Activated CD8-positive, alpha-beta memory T cell treated with anti-CD3 and anti-CD28 coated beads for 36 hours (primary cell): Measurements from ENCODE around the gene ADARB1. TPM values are rescaled to one million over a fixed set of nuclear protein-coding genes. Genes with fewer than 3 reads are reported as not detected.
"Not testable (repeated sequence)": the region's sequence is repeated elsewhere in the genome, so short reads cannot be mapped to it uniquely, and the experiment has no call there.

Experiments
- CTCF ChIA-PET: fragments of 350-600 bp; sonication (Branson Sonifier 250); formaldehyde crosslinking; loops from one replicate; lab custom pipeline; 2021; ENCODE audit warnings: antibody characterized with exemption; lab: Charles Lee
- POLR2A ChIA-PET: fragments of 350-600 bp; sonication (Branson Sonifier 250); formaldehyde crosslinking; loops from one replicate; lab custom pipeline; 2021; ENCODE audit warnings: antibody characterized with exemption; lab: Charles Lee
- total RNA-seq, 2 experiments: library from RNA; stranded (reverse); gene quantifications; one replicate each; pipeline ENCODE4 v1.2.3, GENCODE V29; 2021

The ADARB1 gene
- total RNA-seq, 2 experiments from 2014 or later, result 34.9 to 35.4 TPM

DNA sequence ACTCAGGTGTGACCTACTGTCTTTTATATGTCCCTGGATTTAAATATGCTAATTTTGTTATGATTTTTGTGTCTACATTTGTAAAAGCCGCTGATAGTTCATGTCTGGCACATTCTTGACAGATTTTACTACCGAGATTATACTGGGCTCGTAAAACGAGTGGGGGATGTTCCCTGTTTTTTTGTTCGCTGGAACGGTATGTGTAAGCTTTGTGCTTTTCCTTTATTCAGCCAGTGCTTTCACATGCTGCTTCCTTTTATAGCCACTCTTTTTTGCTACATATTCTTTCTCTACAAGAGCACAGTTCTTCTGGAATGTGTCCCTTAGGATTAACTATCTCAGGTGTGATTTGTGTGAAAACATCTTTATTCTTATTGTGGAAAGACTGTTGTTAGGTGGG is 46.6 kb downstream of the ADARB1 start:
- ChIA-PET POLR2A (no interaction called here), CTCF (no interaction called here)

DNA sequence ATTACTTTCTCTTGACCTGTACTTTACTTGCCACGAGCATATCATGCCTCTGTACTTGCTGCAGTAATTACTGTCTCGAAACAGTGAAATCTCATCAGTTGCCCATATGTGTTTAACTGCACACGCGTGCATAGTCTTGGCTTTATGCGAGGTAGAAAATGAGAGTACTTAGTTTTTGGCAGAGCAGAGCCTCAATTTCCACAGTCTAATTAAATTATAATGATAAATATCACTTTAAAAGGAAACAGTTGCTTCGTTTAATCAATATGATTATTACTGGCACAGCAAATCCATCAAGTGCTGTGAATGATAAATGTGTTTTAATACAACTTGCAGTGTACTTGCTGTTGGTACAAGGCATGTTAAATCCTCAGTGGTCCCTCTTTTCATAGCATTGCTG is 47.6 kb downstream of the ADARB1 start:
- POLR2A ChIA-PET, result no interaction called here
- CTCF ChIA-PET, result interaction anchor here (1.8 kb wide), 1 partner anchor 15 kb away, joined by 6 read pairs; no protein-coding TSS in a partner anchor

DNA sequence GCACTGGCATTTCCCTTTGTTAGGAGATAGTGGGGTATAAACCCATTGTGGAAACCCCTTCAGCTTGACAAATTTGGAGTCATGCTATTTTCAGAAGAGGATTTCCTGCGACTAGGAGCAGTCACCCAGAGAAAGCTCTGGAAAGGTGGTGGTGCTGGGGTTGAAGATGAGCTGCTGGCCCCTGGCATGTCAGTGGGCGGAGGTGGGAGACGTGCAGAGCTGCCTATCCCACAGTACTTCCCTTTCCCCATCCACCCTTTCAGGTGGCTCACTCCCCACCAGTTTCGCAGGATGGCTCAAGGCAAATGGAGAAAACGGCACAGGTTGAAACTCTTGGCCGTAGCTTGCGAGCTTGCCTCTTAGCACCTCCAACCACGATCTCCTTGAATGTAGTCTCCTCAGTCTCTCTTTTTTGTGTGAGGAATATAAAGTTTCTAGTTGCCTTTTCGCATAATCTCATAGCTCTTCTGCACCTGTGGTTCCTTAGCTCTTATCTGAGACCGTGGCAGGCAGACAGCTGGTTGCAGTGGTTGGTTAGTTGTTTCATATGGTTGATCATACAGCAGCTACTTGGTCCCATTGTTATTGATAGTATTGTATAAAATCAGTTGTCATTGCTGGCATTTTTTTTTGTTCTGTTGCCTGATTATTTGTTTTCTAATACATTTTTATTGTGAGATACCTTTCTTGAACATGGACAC is 48.2 kb downstream of the ADARB1 start:
- POLR2A ChIA-PET, result no interaction called here
- CTCF ChIA-PET, result interaction anchor here (1.8 kb wide), 1 partner anchor 14 kb away, joined by 6 read pairs; no protein-coding TSS in a partner anchor

DNA sequence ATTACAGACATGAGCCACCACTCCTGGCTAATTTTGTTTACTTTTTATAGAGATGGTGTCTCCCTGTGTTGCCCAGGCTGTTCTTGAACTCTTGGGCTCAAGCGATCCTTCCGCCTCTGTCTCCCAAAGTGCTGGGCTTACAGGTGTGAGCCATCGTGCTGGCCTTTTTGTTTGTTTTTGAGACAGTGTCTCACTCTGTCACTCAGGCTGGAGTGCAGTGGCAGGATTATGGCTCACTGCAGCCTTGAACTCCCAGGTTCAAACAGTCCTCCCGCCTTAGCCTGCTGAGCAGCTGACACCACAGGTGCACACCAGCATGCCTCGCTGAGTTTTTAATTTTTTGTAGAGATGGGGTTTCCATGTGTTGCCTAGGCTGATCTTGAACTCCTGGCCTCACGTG is 49.1 kb downstream of the ADARB1 start:
- ChIA-PET POLR2A (no interaction called here), CTCF (interaction anchor here (1.8 kb wide), 1 partner anchor 14 kb away, joined by 6 read pairs; no protein-coding TSS in a partner anchor)

DNA sequence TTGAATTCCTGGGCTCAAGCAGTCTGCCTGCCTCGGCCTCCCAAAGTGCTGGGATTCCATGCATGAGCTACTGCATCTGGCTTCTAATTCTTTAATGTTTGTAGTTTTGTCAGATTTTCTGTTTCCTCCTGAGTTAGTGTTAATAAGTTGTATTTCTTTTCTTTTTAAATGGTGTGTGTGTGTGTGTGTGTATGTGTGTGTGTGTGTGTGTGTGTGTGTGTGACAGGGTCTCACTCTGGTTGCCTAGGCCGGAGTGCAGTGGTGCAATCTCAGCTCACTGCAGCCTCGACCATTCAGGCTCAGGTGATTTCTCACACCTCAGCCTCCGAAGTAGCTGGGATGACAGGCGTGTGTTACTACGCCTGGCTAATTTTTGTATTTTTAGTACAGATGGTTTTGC is 50.2 kb downstream of the ADARB1 start:
- POLR2A ChIA-PET, result no interaction called here
- CTCF ChIA-PET, result interaction anchor here (1.9 to 7.4 kb wide), 3 partner anchors 12 to 176 kb away, joined by 6 to 46 read pairs (median 10); no protein-coding TSS in a partner anchor

DNA sequence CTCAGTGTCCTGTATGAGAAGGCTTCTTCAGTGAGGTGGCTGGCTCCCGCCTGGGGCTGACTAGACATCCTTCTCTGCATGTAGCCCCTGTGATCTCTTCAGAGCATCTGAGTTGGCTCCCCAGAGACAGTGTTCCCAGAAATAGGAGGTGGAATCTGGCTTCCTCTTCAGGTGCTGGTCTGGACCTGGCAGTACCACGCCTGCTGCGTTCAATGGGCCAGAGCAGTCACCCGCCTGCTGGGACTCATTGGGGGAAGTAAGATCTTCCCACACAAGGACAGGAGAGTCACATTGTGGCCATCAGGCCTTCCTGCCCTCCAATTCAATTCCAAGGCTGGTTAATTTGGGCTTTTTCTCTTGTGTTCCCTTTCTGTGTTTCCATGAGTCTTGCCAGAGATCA is 51.0 kb downstream of the ADARB1 start:
- ChIA-PET POLR2A (no interaction called here), CTCF (interaction anchor here (1.9 to 7.4 kb wide), 3 partner anchors 12 to 176 kb away, joined by 6 to 46 read pairs (median 10); no protein-coding TSS in a partner anchor)

DNA sequence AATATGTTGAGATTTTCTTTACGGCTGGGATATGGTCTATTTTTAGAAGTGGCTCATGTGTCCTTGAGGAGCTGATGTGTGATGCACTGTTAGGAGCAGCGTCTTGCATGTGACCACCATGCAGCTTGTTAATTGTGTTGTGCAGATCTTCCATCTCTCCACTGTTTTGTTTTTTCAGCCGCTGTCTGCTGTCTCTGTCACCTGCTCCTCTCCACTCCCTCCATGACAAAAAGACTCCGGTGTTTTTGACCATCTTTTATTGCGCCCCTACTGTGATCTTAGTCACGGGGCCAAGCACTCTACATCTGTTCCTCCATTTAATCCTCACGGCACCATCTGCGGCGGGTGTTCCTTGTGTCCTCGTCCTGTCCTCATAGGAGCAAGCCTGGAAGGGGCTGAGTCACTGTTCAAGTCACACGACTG is 51.8 kb downstream of the ADARB1 start:
- POLR2A ChIA-PET, result no interaction called here
- CTCF ChIA-PET, result interaction anchor here (1.9 to 7.4 kb wide), 4 partner anchors 11 to 177 kb away, joined by 6 to 55 read pairs (median 28); no protein-coding TSS in a partner anchor

DNA sequence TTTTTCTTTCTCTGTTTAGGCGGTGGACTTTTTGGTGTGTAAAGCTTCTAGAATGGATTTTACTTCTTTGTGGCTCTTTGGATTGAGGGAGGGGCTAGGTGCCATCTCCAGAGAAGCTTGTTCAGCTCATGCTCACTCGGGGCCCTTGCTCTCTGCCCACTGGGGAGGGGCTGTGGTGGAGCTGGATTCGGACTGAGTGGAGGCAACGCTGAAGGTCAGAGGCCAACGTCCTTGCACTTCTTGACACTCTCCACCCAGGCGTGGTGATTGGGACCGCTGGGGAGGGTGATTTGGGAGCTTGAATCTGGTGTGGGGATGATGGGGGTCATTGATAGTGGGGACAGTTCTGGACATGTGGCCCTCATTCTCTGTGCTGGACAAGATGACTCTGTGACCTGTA is 52.6 kb downstream of the ADARB1 start:
- ChIA-PET POLR2A (no interaction called here), CTCF (interaction anchor here (1.0 to 7.4 kb wide), 3 partner anchors 12 to 178 kb away, joined by 3 to 55 read pairs (median 46); no protein-coding TSS in a partner anchor)

DNA sequence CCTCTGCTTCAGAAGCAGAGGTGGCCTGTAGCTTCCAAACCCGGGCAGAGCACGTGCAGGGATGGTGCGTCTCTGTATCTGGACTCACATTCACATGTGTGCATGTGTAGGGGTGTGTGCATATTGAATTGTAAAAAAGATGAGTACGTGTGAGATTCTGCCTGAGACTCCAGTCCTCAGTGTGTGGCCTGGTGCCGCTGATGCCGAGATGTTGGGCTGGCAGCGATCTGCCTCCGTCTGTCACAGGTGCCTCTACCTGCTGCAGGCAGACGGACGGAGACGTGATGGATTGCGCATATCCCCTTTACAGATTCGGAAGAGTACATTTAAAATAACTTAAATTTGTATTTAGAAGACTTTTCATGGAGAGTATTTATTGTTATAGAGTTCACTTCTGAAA is 53.6 kb downstream of the ADARB1 start:
- POLR2A ChIA-PET, result no interaction called here
- CTCF ChIA-PET, result interaction anchor here (0.6 to 7.4 kb wide), 20 partner anchors 8 to 188 kb away, joined by 3 to 55 read pairs (median 5); partner anchors contain the start of gene SLX9

DNA sequence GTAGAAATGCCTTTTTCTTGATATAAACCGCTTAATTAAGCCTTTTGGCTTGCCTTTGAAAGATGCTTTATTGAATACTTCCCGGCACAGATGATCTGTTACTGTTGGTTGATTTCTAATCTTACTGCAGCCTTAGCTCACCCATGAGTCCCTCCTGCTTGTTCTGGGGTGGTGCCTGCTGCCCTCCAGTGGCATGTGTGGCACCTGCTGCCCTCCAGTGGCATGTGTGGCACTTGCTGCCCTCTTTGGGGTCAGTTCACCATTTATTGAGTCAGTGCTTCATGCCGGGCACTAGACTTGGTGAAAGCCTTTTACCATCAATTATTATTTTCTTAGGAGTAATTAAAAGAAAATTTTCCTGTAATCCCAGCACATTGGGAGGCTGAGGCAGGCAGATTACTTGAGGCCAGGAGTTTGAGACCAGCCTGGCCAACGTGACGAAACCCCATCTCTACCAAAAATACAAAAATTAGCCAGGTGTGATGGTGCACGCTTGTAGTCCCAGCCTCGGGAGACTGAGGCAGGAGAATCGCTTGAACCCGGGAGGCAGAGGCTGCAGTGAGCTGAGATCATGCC is 54.3 kb downstream of the ADARB1 start:
- POLR2A ChIA-PET, result no interaction called here
- CTCF ChIA-PET, result interaction anchor here (0.6 to 7.4 kb wide), 22 partner anchors 9 to 189 kb away, joined by 3 to 55 read pairs (median 4); partner anchors contain the start of gene SLX9

DNA sequence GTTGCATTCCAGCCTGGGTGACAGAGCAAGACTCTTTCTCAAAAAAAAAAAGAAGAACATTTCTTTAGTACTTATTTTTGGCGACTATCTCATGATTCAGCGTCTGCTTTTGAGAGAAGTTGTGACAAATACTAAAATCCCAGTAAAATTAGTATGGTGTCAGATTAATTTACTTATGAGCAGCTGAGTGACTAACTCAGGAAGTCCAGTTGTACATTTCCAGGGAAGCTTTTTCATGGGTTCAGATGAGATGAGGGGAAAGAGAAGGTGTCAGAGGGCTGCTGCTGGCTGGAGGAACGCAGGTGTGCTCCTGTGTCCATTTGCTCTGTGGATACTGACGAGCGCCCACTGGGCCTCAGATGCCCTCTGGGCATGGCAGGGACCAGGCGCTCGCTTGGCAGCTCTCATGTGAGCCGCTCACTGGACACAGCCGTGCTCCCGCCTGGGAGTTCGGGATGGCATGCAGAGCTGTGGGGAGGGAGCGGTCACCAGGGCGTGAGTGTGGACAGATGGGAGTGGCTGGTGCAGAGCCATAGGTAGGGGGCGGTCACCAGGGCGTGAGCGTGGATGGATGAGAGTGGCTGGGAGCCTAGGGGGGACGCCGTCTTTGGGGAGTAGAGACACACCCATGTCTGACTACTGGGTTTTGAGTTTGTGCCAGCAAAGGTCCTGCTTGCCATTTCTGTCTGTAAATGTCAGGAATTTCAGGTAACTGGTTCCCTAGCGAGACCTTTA is 55.0 kb downstream of the ADARB1 start:
- POLR2A ChIA-PET, result no interaction called here
- CTCF ChIA-PET, result interaction anchor here (0.7 to 7.4 kb wide), 18 partner anchors 9 to 186 kb away, joined by 3 to 55 read pairs (median 4); no protein-coding TSS in a partner anchor

DNA sequence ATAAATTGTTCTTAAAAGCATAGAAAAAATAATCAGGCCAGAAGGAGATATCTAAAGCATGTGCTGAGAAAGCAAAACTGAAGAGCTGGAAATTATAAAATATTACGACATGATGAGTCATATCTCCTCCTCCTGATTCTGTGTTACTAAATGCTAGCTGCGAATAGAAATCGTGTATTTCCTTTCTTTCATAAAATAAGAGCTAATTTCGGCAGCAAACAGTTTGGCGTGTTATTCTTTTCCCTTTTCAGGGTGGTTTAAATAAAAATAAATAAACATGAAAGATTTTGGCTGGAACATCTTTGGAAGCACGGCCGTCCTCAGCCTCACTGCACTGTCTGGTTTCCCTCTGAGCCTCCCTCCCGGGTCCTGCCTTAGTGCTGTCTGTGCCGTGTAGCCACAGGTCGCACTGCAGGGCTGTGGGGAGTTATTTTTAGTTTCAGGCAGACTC is 56.0 kb downstream of the ADARB1 start:
- ChIA-PET CTCF (interaction anchor here (1.0 to 7.4 kb wide), 7 partner anchors 8 to 181 kb away, joined by 3 to 55 read pairs (median 9); no protein-coding TSS in a partner anchor), POLR2A (interaction anchor here (0.6 kb wide), 1 partner anchor 181 kb away, joined by 3 read pairs; no protein-coding TSS in a partner anchor)

DNA sequence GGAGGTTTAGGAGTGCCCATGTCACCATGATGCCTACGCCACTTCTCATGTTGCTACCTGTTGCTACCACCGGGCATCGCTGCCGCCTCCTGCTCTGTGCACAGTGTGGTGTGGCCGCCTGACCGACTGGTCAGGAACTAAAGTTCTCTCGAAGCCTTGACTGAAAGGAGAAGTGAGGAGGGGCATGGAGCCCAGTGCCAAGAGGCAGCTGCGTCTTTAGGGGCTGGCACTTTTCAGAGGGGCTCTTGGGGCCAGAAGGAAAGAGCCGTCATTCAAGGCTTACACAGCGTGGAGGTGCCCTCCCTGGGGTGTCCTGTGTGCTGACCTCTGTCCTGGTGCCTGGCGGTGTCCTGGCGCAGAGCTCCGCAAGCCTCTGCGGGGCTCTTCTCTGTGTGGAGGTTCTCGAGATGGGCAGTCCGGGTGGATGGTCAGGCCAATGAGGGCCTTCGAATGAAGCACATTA is 57.2 kb downstream of the ADARB1 start:
- ChIA-PET CTCF (interaction anchor here (0.8 to 7.4 kb wide), 4 partner anchors 7 to 184 kb away, joined by 3 to 55 read pairs (median 26); no protein-coding TSS in a partner anchor), POLR2A (interaction anchor here (0.6 kb wide), 1 partner anchor 76 kb away, joined by 7 read pairs; no protein-coding TSS in a partner anchor)

DNA sequence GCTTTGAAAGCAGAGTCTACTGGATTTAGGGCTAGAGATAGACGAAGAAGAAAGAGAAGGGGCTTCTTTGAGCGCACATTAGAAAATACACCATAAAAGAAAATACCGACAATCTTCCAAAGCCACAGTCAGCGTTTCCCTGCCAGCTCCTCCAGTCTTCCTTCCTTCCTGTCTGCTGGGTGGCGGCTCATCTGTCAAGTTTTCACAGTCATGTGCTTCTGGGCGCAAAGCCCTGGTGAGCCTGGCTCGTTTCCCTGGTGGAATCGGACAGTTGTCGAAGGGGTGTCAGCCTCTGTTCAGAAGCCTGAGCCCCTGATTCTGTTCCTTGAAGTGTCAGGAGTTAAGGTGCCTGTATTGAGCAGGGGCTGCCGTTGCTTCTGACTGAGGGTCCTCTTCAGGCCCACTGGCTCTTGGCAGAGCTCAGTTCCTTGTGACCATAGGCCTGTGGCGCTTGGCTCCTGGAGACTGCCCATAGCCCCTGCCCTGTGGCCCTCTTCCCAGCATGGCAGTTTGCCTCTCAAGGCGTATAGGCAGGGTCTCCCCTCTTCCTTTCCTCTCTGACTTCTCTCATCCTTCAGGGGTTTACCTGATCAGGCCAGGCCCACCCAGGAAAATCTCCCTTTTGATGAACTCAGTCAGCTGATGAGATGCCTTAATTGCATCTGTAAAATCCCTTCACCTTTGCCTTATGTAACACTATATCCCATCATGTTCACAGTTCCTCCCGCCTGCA is 58.6 kb downstream of the ADARB1 start:
- ChIA-PET CTCF (interaction anchor here (0.8 kb wide), 1 partner anchor 183 kb away, joined by 3 read pairs; no protein-coding TSS in a partner anchor), POLR2A (no interaction called here)

DNA sequence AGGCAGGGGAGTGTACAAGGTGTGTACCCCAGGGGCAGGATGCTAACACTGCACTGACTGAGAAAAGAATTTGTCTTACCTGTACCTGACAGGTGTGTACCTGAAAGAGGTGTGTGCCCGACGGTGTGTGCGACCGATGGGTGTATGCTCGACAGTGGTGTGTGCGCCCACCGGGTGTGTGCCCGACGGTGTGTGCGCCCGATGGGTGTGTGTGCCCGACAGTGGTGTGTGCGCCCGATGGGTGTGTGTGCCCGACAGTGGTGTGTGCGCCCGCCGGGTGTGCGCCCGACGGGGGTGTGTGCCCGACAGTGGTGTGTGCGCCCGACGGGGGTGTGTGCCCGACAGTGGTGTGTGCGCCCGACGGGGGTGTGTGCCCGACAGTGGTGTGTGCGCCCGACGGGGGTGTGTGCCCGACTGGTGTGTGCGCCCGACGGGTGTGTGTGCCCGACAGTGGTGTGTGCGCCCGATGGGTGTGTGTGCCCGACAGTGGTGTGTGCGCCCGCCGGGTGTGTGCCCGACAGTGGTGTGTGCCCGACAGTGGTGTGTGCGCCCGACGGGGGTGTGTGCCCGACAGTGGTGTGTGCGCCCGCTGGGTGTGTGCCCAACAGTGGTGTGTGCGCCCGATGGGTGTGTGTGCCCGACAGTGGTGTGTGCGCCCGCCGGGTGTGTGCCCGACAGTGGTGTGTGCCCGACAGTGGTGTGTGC is 59.3 kb downstream of the ADARB1 start:
- CTCF ChIA-PET, POLR2A ChIA-PET: not testable (repeated sequence)

DNA sequence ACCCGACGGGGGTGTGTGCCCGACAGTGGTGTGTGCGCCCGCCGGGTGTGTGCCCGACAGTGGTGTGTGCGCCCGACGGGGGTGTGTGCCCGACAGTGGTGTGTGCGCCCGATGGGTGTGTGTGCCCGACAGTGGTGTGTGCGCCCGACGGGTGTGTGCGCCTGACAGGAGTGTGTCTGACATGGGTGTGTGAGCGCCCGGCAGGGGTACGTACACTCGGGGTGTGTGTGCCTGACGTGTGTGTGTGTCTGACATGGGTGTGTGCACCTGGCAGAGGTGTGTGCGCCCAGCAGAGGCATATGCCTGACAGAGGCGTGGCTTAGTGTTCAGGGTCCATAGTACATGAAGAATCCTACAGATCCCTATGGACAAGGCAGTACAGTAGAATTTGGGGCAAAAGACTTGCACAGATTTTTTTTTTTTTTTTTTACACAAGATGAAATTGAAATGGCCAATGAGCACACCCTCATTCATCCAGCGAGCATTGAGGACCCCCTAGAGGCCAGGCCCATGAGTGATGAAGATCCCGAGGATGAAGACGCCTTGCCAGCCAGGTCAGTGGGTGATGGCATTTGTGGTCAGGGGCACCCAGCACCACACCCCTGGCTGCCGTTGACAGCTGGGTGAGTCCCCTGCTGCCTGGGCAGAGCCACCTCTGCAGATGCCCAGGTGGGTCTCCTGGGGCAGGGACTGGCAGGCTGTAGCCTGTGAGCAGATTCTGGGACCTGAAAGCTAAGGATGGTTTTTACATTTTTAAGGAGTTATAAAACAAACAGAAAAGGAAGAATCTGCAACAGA is 60.1 kb downstream of the ADARB1 start:
- CTCF ChIA-PET, result no interaction called here

DNA sequence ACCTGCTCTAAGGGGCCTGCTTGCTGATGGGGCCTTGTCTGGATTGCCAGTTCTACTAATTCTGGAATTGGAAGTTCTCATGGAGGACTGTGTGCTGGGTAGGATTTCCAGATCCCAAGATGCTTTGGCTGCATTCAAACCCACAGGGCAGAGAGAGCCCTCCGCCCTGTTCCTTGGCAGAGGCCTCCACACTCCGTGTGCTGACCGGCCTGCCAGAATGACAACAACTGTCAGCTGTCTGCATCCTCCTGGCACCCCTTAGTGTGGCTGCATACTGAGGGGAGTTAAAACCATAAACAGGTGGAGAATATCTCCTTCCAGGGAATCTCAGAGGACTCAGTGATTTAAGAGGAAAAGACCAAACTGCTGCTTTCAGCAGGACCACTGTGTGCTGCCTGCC is 60.7 kb downstream of the ADARB1 start:
- CTCF ChIA-PET, result no interaction called here

More for the DNA sequence above, 60.1 kb downstream of the ADARB1 start:
- POLR2A ChIA-PET, result no interaction called here

More for the DNA sequence above, 60.7 kb downstream of the ADARB1 start:
- POLR2A ChIA-PET, result no interaction called here
